HCT116 (cell line): ENCODE results near the gene USP46. TPM values are rescaled to one million over a fixed set of nuclear protein-coding genes. Genes with fewer than 3 reads are reported as not detected.

Source experiments
- ATAC-seq: fragments of 200-7000 bp; cut with Tn5 transposase; 2 replicates; pipeline ENCODE4 v1.9.1; 2020; ENCODE audit warnings: mild to moderate bottlenecking, moderate library complexity
- BruUV-seq: library from RNA; stranded (reverse); fragments of 400-500 nt; replicated peaks from 2 replicates; lab custom pipeline; 2021; lab: Mats Ljungman, UMichigan
- CTCF ChIA-PET: fragments of 300-600 bp; sonication (Branson Sonifier 250); formaldehyde crosslinking; loops from one replicate; lab custom pipeline; 2021; ENCODE audit warnings: antibody characterized with exemption; lab: Charles Lee
- POLR2A ChIA-PET: fragments of 300-600, 350-600 bp; sonication (Branson Sonifier 250); formaldehyde crosslinking; loops from one replicate; lab custom pipeline; 2021; ENCODE audit warnings: antibody characterized with exemption; lab: Charles Lee
- RAD21 ChIA-PET, 2 experiments: fragments of 300-600 bp; sonication (Branson Sonifier 250); formaldehyde crosslinking; loops; one replicate each; lab custom pipeline; 2023; ENCODE audit warnings: low total read pairs in 2 of 2; ENCODE audit not compliant: uncharacterized antibody in 2 of 2, unreplicated experiment in 2 of 2, low non-redundant PET in 1 of 2; lab: Charles Lee
- DNase-seq: peaks from one replicate; pipeline ENCODE4 v3.0.0-alpha.2; 2010; ENCODE audit warnings: low read depth, low spot score
- H2AFZ ChIP-seq: fragments of 200-600 bp; shearing (Covaris generic), sonication (generic); 2 replicates; pipeline ENCODE4 v1.6.1; 2017; ENCODE audit warnings: low read depth, mixed run types, mixed read lengths, antibody characterized with exemption, low read length; ENCODE audit not compliant: poor library complexity, severe bottlenecking
- H3K27ac ChIP-seq: 2 replicates; pipeline ENCODE4 v1.5.1; 2012; ENCODE audit warnings: low read depth, low read length
- H3K27me3 ChIP-seq: fragments of 200-600 bp; sonication (generic); 2 replicates; pipeline ENCODE4 v1.6.1; 2016; ENCODE audit warnings: mixed run types, low read length, mixed read lengths; ENCODE audit not compliant: insufficient read depth
- H3K36me3 ChIP-seq, 2 experiments: fragments of 200-500 bp in 1 of 2; fragments of 200-600 bp in 1 of 2; sonication (Bioruptor generic) in 1 of 2; sonication (generic) in 1 of 2; 2 replicates each; pipeline versions ENCODE4 v1.5.1 to v1.6.1; 2014 to 2016; ENCODE audit warnings: low read length in 2 of 2, inconsistent platforms in 1 of 2, mixed read lengths in 1 of 2, mixed run types in 1 of 2; ENCODE audit not compliant: insufficient read depth in 2 of 2, control insufficient read depth in 1 of 2
- H3K4me1 ChIP-seq, 2 experiments: fragments of 200-600 bp in 1 of 2; sonication (generic) in 1 of 2; 2 replicates each; pipeline versions ENCODE4 v1.5.1 to v1.6.1; 2012 to 2017; ENCODE audit warnings: low read length in 2 of 2, inconsistent platforms in 1 of 2, mild to moderate bottlenecking in 1 of 2, mixed read lengths in 1 of 2, mixed run types in 1 of 2, moderate library complexity in 1 of 2; ENCODE audit not compliant: insufficient read depth in 2 of 2, control insufficient read depth in 1 of 2
- H3K4me2 ChIP-seq: fragments of 200-600 bp; sonication (generic); 2 replicates; pipeline ENCODE4 v1.6.1; 2017; ENCODE audit warnings: mixed run types, low read length, mixed read lengths
- H3K4me3 ChIP-seq, 2 experiments: fragments of 200-600 bp in 1 of 2; sonication (generic) in 1 of 2; replicated peaks in 1 of 2; 2 replicates each; pipeline ENCODE4 v1.5.1; 2011 to 2016; ENCODE audit warnings: low read length in 2 of 2, control low read depth in 1 of 2, low read depth in 1 of 2, mild to moderate bottlenecking in 1 of 2, mixed read lengths in 1 of 2, mixed run types in 1 of 2
- H3K79me2 ChIP-seq: fragments of 200-600 bp; sonication (generic); 2 replicates; pipeline ENCODE4 v1.6.1; 2017; ENCODE audit warnings: mild to moderate bottlenecking, mixed run types, low read length, moderate library complexity, mixed read lengths; ENCODE audit not compliant: insufficient read depth
- H3K9ac ChIP-seq: fragments of 200-600 bp; sonication (generic); 2 replicates; pipeline ENCODE4 v1.6.1; 2016; ENCODE audit warnings: low read length, mixed read lengths
- H3K9me2 ChIP-seq: fragments of 200-600 bp; sonication (generic), shearing (Covaris generic); 2 replicates; pipeline ENCODE4 v1.6.1; 2017; ENCODE audit warnings: mixed run types, mild to moderate bottlenecking, moderate library complexity; ENCODE audit not compliant: insufficient read depth
- H3K9me3 ChIP-seq, 2 experiments: fragments of 200-500 bp in 1 of 2; fragments of 200-600 bp in 1 of 2; sonication (Bioruptor generic) in 1 of 2; sonication (generic) in 1 of 2; 2 replicates each; pipeline ENCODE4 v1.6.1; 2014 to 2017; ENCODE audit warnings: low read length in 2 of 2, mixed read lengths in 2 of 2, inconsistent platforms in 1 of 2, low read depth in 1 of 2, mild to moderate bottlenecking in 1 of 2, mixed run types in 1 of 2, moderate library complexity in 1 of 2; ENCODE audit not compliant: control insufficient read depth in 1 of 2, insufficient read depth in 1 of 2
- H4K20me1 ChIP-seq: fragments of 200-600 bp; sonication (generic), shearing (Covaris generic); 2 replicates; pipeline ENCODE4 v1.6.1; 2017; ENCODE audit warnings: mixed run types, mild to moderate bottlenecking, moderate library complexity; ENCODE audit not compliant: insufficient read depth
- ATF3 ChIP-seq: IDR thresholded peaks from 2 replicates; pipeline ENCODE4 v1.6.1; 2012
- CBX3 ChIP-seq: IDR thresholded peaks from 2 replicates; pipeline ENCODE4 v1.6.1; 2012; ENCODE audit warnings: low read depth
- CEBPB ChIP-seq: IDR thresholded peaks from 2 replicates; pipeline ENCODE4 v1.6.1; 2012; ENCODE audit warnings: low read depth
- EGR1 ChIP-seq: IDR thresholded peaks from 2 replicates; pipeline ENCODE4 v1.6.1; 2012; ENCODE audit warnings: low read depth
- EZH2 ChIP-seq: fragments of 200-600 bp; sonication (generic); IDR thresholded peaks from 2 replicates; pipeline ENCODE4 v1.6.1; 2017; ENCODE audit warnings: antibody characterized with exemption, mixed run types
- EZH2phosphoT487 ChIP-seq: fragments of 200-600 bp; IDR thresholded peaks from 2 replicates; pipeline ENCODE4 v1.6.1; 2018; ENCODE audit warnings: antibody characterized with exemption, borderline replicate concordance
- FOSL1 ChIP-seq: IDR thresholded peaks from 2 replicates; pipeline ENCODE4 v1.6.1; 2012; ENCODE audit warnings: low read depth
- JUND ChIP-seq: IDR thresholded peaks from 2 replicates; pipeline ENCODE4 v1.6.1; 2012
- MAX ChIP-seq: IDR thresholded peaks from 2 replicates; pipeline ENCODE4 v1.6.1; 2012
- POLR2A ChIP-seq: IDR thresholded peaks from 2 replicates; pipeline ENCODE4 v1.7.0; 2011; ENCODE audit warnings: borderline replicate concordance; ENCODE audit not compliant: insufficient read depth, insufficient read length; ENCODE audit errors: extremely low read depth
- RAD21 ChIP-seq: IDR thresholded peaks from 2 replicates; pipeline ENCODE4 v1.6.1; 2012; ENCODE audit warnings: low read depth, mild to moderate bottlenecking
- SP1 ChIP-seq: IDR thresholded peaks from 2 replicates; pipeline ENCODE4 v1.6.1; 2012; ENCODE audit warnings: low read depth
- TCF7L2 ChIP-seq: IDR thresholded peaks from 2 replicates; pipeline ENCODE4 v1.7.0; 2011; ENCODE audit warnings: borderline replicate concordance, inconsistent platforms; ENCODE audit not compliant: insufficient read depth, insufficient read length; ENCODE audit errors: extremely low read depth
- YY1 ChIP-seq: IDR thresholded peaks from 2 replicates; pipeline ENCODE4 v1.6.1; 2011; ENCODE audit warnings: low read length, low read depth, moderate library complexity, mild to moderate bottlenecking; ENCODE audit not compliant: insufficient replicate concordance; ENCODE audit errors: extremely low read depth
- ZBTB33 ChIP-seq: IDR thresholded peaks from 2 replicates; pipeline ENCODE4 v1.6.1; 2011; ENCODE audit warnings: mild to moderate bottlenecking, low read length, moderate library complexity; ENCODE audit not compliant: insufficient replicate concordance; ENCODE audit errors: extremely low read depth
- ZNF274 ChIP-seq: fragments of 200-500 bp; sonication (Bioruptor generic); IDR thresholded peaks from 2 replicates; pipeline ENCODE4 v1.6.1; 2014; ENCODE audit warnings: mild to moderate bottlenecking, low read depth, low read length, inconsistent platforms
- intact Hi-C: fragments of 100-400 bp; cut with micrococcal nuclease; formaldehyde crosslinking; loops from 2 replicates; pipeline ENCODE4 v1.10.0; 2022
- total RNA-seq: library from RNA; stranded (reverse); gene quantifications from one replicate; pipeline ENCODE4 v1.2.1, GENCODE V29; 2021; ENCODE audit not compliant: unreplicated experiment

USP46 gene
- total RNA-seq, 1 experiment from 2014 or later: 36.6 TPM

DNA sequence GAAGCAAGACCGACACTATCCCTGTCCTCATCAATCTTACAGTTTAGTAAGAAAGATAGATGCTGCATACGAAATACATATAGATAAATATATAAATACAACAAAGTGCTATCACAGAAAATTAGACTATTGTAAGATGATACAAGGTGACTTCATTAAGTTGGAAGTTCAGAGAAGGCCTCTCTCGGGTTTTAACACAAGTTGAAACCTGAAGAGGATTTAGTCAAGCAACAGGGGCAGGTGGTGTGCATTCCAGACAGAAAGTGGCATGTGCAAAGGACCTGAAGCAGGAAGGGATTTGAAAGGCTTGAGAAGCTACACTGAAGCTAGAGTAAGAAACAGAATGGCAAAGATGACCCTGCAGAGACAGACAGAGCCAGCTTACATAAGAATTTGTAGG is 36.5 kb downstream of the USP46 start:
- intact Hi-C loops: no loop called here
- ChIA-PET RAD21 (no interaction called here), CTCF (no interaction called here), POLR2A (no interaction called here)
- no peak overlapping the region for H3K9ac ChIP-seq
- no peak for ATAC-seq
- H3K27me3 ChIP-seq: no peaks in the 10 kb centered on the region
- H2AFZ ChIP-seq: no peak overlapping the region
- H3K4me2 ChIP-seq: no peak overlapping the region
- H3K9me2 ChIP-seq: no peaks in the 10 kb centered on the region
- H3K4me1 ChIP-seq: peaks cover 0 to 2% of the 10 kb centered on the region in 2 experiments; a peak in 1 of 4 replicates
- peaks cover 0 to 13% of the 10 kb centered on the region in 2 experiments; a peak in 2 of 4 replicates for H3K36me3 ChIP-seq
- H3K79me2 ChIP-seq: peaks cover 4% of the 10 kb centered on the region; the same call in 1 of the 2 replicates
- TF ChIP-seq JUND (no peak), CEBPB (no peak), POLR2A (no peak), CBX3 (no peak), RAD21 (no peak), ATF3 (no peak)
- no peaks in the 10 kb centered on the region for H4K20me1 ChIP-seq
- H3K27ac ChIP-seq: no peak overlapping the region
- H3K9me3 ChIP-seq: no peaks in the 10 kb centered on the region
- no TSS peak for BruUV-seq
- H3K4me3 ChIP-seq: no peak overlapping the region
- no peak for DNase-seq

DNA sequence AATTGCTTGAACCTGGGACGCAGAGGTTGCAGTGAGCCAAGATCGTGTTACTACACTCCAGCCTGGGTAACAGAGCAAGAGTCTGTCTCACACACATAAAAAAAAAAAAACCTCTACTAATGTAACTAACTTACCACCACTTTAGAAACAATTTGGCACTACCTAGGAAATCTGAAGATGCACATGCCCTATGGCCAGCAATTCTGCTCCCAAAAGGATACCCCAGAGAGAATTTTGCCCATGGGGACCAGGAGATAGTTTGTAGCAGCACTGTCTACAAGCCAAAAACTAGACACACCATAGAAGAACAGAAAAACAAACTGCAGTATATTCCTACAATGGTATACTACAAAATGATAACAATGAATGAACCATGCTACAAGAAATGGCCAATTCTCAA is 37.5 kb downstream of the USP46 start:
- POLR2A ChIA-PET: no interaction called here
- no peak overlapping the region for H3K4me3 ChIP-seq
- H3K36me3 ChIP-seq: peaks cover 0 to 10% of the 10 kb centered on the region in 2 experiments; a peak in 2 of 4 replicates
- BruUV-seq: no TSS peak
- no peaks in the 10 kb centered on the region for H3K27me3 ChIP-seq
- H3K79me2 ChIP-seq: peaks cover 4% of the 10 kb centered on the region; the same call in 1 of the 2 replicates
- H3K9me3 ChIP-seq: no peaks in the 10 kb centered on the region
- no peaks in the 10 kb centered on the region for H3K9me2 ChIP-seq
- ATAC-seq: no peak
- H4K20me1 ChIP-seq: no peaks in the 10 kb centered on the region
- no peak for DNase-seq
- TF ChIP-seq ZNF274 (no peak), SP1 (no peak), EZH2 (no peak), EZH2phosphoT487 (no peak), FOSL1 (no peak), EGR1 (no peak), TCF7L2 (no peak), ATF3 (no peak), POLR2A (no peak), YY1 (no peak), RAD21 (no peak), CEBPB (no peak), MAX (no peak), ZBTB33 (no peak)
- TF ChIP-seq, all 23 proteins: peak for 0
- no peak overlapping the region for H2AFZ ChIP-seq
- no peak overlapping the region for H3K27ac ChIP-seq
- H3K9ac ChIP-seq: no peak overlapping the region
- RAD21 ChIA-PET: no interaction called here
- CTCF ChIA-PET: no interaction called here
- intact Hi-C loops: no loop called here
- peaks cover 0 to 5% of the 10 kb centered on the region in 2 experiments; a peak in 1 of 4 replicates for H3K4me1 ChIP-seq
- no peak overlapping the region for H3K4me2 ChIP-seq
